HG03108 (cell line): ENCODE data around the gene LIPE.
A peak's percentile ranks its signal among the peaks of the same experiment; 100 is the strongest.
"Not testable (repeated sequence)": the region's sequence is repeated elsewhere in the genome, so short reads cannot be mapped to it uniquely, and the experiment has no call there.

Experiments
- ATAC-seq: cut with Tn5 transposase; IDR thresholded peaks from one replicate; pipeline ENCODE4 v1.9.1; 2021; ENCODE audit warnings: moderate library complexity; ENCODE audit not compliant: unreplicated experiment

LIPE gene, protein sequence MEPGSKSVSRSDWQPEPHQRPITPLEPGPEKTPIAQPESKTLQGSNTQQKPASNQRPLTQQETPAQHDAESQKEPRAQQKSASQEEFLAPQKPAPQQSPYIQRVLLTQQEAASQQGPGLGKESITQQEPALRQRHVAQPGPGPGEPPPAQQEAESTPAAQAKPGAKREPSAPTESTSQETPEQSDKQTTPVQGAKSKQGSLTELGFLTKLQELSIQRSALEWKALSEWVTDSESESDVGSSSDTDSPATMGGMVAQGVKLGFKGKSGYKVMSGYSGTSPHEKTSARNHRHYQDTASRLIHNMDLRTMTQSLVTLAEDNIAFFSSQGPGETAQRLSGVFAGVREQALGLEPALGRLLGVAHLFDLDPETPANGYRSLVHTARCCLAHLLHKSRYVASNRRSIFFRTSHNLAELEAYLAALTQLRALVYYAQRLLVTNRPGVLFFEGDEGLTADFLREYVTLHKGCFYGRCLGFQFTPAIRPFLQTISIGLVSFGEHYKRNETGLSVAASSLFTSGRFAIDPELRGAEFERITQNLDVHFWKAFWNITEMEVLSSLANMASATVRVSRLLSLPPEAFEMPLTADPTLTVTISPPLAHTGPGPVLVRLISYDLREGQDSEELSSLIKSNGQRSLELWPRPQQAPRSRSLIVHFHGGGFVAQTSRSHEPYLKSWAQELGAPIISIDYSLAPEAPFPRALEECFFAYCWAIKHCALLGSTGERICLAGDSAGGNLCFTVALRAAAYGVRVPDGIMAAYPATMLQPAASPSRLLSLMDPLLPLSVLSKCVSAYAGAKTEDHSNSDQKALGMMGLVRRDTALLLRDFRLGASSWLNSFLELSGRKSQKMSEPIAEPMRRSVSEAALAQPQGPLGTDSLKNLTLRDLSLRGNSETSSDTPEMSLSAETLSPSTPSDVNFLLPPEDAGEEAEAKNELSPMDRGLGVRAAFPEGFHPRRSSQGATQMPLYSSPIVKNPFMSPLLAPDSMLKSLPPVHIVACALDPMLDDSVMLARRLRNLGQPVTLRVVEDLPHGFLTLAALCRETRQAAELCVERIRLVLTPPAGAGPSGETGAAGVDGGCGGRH

DNA sequence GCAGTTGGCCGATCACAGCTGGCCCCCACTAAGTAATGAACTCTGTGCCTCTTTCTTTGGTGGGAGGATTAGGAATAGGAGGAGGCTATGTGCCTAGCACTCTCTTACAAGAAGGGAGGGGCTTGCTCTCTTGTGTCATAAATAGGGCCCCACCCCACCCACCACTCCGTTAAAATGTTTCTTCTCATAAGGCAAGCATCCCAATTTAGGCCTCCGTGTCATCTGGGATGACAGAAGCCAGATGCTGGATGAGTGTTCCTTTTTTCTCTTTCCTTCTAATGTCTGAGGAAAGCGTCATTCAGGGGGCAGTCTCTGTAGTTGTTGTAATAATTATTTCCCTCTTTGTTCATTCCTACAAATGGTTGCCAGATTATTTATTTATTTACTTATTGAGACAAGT lies at the start of gene LIPE:
LIPE (minus strand) TSS at position 76 of the 400 bp plus-strand sequence. CDS start 239 bp downstream, outside the sequence.
- no peak for ATAC-seq

DNA sequence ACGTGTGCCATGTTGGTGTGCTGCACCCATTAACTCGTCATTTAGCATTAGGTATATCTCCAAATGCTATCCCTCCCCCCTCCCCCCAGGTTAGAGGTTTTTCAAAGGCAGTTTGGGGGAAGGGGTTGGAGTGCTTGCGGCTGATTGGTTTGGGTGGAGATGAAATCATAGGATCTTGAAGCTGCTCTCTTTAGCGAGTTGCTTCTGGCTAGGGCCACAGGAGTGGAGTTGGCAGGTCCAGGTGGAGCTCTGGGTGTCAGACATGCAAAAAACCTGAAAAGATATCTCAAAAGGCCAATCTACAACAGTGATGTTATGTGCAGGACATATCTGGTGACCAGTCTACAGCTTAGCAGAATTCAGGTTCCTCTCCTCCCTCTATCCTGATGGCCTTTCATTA lies 48.2 kb upstream of the LIPE start:
- ATAC-seq, result no peak

DNA sequence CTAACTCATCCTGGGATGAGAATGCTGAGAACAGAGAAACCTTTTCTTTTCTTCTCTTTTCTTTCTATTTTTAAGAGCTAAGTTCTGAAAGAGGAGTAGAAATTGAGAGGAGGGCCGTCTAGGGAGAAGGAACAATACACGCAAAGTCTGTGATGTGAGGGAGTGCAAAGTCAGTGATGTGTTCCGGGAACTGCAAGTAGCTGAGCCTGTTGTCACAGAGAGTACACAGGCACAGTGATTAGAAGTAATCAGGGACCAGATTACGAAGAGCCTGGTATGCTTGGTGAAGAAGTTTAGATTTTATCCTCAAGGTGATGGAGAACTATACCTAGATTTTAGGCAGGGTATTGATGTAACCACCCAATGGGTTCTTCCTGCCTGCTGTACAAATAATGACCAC lies 47.6 kb upstream of the LIPE start:
- no peak for ATAC-seq

DNA sequence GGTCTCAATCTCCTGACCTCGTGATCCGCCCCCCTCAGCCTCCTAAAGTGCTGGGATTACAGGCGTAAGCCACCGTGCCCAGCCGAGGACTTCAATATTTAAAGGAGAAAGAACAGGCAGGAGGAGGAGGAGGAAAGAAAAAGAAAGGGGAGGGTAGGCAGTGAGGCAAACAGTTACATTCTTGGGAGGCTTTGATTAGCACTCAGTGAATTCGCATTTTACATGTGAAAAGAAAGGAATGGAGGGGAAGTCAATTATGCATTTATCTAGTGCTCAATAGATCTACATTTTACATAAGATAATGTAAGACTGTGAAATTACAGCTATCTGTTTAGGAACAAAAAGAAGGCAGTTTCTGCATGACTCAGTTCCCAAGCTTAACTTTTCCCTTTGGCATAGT lies 46.5 kb upstream of the LIPE start:
- ATAC-seq, result no peak

DNA sequence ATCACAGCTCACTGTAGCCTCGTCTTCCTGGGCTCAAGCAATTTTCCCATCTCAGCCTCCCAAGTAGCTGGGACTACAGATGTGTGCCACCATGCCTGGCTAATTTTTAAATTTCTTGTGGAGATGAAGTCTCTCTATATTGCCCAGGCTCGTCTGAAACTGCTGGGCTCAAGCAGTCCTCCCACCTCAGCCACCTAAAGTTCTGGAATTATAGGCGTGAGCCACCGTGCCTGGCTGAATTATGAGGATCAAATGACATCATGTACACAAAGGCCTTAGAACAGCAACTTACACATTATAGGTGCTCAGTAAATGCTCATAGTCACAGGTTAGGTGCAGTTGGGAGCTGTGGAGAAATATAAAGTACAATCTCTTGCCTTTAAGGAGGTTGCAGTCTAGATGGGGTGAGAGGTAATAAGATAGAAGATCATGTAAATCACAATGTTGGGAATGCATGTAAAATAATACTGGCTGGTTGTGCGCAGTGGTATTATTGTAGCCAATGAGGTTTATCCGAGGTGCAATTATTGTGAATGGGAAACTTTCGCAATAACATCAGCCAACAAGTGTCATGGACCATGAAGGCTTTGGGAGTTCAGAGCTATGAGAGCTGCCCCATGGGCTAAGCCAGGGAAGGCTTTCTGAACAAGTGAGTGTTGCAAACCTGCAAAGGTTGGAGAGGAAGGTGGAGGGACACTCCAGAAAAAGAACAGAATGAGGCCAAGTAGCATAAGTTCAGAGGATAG lies 45.4 kb upstream of the LIPE start:
- ATAC-seq, result no peak

DNA sequence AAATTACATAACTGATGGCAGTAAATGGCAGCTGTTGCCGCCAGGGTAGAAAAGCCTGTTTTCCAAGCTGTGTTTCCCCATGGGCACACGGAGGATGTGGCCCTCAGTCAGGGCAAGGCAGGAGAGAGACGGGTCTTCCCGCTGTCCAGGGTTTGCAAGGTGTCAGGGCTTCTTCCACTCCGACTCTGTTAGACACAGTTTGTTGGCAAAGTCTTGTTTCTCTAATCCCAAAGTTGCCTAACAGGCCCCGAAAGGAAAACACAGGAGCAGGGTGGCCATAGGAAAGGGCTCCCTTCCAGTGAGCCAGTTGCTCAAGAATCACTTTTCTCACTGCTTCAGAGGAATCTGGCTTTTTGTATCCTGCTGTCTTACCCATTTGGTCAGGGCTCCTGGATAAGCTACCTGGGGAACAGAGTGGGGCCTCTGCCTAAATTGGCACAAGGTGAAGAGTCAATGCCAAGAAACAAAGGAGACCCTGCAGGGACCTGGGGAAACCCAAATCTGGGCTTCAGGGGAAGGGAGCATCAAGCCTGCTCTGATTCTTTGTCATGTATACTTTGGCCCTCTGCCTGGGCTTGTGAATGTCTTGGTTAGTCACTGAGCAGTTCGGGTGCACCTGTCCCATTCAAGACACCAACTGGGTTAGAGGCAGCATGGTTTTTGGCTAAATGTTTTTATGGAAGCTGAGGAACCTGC lies 44.5 kb upstream of the LIPE start:
- no peak for ATAC-seq

DNA sequence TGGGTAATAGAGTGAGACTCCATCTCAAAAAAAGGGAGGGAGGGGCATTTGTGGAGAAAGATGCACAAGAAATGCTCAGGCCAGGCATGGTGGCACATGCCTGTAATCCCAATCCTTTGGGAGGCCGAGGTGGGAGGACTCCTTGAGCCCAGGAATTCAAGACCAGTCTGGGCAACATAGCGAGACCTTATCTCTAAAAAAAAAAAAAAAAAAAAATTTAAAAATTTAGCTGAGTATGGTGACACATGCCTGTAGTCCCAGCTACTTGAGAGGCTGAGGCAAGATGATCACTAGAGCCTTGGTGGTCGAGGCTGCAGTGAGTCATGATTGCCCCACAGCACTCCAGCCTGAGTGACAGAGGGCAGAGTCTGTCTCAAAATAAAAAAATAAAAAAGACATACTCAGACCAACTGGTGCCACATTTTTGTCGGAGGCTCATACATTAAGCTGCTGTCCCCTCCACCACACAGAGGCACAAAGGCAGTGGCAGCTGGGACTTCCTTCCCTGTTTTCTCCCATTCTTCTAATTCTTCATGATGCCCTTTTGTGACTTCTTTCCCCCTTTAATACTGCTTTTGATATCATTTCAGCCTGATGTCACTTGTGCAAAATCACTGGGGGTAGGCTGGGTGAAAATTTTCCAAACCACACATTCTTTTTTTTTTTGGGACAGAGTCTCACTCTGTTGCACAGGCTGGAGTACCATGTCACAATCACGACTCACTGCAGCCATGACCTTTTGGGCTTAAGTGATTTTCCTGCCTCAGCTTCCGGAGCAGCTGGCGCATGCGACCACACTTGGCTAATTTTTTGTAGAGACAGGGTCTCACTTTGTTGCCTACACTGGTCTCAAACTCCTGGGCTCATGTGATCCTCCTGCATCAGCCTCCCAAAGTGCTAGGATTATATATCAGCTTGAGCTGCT lies 42.4 kb upstream of the LIPE start:
- no peak for ATAC-seq

DNA sequence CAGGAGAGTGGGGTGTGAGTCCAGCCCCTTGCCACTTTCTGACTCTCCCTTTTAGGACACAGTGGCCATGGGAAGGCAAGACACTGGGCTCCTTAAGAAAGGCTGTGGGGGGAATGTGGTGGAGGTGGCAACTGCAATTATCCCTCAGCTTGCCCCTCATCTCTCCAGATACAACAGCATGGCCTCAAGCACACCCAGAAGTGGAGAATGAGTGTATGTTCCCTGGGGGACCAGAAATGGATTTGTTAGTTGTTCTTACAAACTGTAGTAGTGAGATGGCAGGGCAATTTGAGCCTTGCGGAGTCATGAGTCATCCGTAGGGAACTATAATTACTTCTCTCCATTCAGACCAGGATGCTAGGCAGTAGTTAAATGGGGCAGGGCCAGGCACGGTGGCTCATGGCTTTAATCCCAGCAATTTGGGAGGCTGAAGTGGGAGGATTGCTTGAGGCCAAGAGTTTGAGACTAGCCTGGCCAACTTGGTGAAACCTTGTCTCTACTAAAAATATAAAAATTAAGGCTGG lies 41.1 kb upstream of the LIPE start:
- no peak for ATAC-seq

DNA sequence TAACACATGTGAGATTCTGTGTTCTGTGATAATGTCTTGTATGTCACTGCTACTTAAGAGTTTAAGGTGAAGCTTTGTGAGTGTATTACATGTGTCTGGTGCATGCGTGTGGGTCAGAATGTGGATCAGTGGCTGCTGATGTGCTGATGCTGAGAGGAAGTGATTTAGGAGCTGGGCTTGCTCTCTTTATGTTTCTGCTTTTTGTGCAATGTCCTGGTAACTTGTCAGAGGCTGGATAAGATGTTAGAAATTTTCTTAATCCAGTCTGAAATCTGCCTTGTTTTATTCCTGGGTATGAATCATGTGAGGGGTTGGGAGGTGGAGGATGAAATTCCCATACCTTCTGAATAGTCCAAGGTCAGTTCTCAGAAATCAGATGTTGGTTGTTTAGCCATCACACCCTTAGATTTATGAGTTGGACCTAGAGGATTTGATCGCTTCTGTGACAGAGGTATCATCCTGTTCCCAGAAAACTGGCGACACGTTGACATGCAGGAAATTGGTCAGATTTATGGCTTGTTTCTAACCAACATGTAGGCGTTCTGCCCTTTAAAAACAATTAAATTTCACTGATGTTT lies 40.1 kb upstream of the LIPE start:
- no peak for ATAC-seq

DNA sequence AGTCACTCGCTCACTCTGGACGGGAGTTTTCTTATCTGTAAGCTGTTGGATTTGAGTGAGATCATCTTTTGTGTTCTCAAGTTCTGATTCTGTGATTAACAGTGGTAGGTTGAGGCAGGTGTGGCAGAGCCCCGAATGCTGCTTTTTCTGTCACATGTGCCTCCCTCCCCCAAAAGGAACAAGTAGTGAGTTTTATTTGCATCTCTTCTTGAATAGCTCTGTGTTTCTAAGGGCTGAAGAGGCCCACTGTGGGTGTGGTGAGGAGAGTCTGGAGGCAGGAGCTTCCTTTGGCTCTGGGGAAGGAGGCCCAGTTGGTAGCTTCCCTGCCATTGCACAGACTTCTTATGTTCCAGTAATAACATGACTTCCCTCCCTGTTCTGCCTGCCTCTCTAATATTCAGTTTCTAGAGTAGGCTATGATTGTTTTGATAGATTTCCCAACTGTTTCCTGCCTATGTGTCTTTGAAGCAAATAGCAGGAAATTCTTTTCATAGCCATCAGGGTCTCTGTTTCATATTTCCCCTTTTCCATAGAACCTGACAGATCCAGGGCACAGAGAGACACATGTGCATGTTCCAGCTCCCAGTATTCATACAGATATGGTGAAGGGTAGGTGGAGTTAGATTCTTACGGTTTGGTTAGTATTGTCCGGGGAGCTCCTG lies 39.5 kb upstream of the LIPE start:
- no peak for ATAC-seq

DNA sequence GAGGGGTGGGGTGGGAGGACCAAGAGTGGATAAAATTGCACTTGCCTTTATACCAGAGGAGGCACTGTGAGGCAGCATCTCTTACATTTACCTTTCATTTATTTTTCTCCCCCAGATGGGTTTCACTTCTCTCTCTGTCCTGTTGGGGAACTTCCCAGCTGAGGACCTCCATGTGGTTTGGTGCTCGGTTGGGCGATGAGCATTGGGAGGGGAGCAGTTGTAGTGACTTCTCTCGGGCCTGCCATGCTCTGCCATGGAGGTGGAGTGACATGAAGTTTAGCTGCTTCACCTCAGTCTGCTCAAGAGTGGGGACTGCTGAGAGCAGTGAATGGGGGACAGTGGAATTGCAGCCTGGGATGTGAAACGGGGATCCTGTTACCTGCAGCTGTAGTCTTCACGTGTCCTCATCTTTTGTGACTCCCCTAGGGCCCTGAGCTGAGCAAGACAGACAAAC lies 38.7 kb upstream of the LIPE start:
- ATAC-seq, result peak; percentile 79

DNA sequence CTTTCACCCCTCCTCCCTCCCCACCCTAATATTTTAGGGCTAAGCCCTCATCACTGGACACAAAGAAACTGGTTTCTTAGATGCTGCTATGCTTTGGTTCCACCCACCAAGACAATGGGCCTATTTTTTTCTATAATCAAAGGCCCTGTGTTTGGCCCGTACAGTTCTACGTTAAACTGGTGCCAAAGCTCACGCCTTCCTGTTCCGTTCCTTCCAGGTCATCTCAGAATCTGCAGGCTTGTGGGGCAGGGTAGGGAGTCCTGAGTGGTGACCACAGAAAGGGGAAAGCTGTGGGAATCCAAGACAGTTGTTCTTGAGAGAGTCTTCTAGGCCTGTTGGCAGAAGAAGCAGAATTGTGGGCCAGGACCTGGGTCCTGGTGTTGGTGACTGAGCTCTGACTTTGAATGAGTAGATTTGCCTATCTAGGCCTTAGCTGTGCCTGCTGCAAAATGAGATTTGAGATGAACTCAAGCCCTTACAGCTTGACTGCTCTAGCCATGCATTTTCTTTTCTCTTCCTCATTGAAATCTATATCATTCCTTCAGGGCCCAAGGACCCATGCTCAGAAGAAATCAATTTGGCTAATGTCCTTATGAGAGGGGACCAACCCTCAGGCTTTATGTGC lies 34.6 kb upstream of the LIPE start:
- no peak for ATAC-seq

DNA sequence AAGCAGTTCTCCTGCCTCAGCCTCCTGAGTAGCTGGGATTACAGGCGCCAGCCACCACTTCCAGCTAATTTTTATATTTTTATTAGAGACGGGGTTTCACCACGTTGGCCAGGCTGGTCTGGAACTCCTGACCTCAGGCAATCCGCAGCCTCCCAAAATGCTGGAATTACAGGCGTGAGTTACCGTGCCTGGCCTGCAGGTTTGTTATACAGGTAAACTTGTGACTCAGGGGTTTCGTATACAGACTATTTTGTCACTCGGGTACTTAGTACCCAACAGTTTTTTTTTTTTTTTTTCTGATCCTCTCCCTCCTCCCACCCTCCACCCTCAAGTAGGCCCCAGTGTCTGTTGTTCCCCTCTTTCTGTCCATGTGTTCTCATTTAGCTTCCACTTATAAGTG lies 34.0 kb upstream of the LIPE start:
- not testable (repeated sequence) for ATAC-seq

DNA sequence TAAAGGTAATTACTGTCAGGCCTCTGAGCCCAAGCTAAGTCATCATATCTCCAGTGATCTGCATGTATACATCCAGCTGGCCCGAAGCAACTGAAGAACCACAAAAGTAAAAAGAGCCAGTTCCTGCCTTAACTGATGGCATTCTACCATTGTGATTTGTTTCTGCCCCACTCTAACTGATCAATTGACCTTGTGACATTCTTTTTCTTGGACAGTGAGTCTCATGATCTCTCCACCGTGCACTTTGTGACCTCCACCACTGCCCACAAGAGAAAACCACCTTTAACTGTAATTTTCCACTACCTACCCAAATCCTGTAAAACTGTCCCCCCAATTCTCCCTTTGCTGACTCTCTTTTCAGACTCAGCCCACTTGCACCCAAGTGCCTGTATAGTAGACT lies 32.7 kb upstream of the LIPE start:
- ATAC-seq, result no peak

DNA sequence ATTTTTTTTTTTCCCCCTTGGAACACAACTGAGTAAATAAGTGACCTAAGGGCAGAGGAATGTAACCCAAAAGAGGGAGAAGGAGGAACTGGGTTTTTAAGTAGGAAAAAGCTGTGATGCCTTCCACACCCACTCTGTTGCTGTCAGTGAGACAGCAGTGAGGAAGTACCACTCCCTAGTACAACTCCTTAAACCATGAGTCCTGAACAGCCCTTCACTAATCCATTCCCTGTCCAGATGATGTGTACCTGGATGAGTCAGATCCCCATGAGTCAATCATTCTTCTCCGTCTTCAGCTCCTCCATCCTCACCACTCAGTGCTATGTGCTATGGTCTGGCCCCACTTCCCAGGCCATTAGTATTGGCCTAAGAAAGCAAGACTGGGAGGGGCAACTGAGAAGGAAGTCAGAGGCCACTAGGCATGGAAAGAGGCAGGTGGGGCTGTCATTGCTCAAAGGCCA lies 28.5 kb upstream of the LIPE start:
- no peak for ATAC-seq

DNA sequence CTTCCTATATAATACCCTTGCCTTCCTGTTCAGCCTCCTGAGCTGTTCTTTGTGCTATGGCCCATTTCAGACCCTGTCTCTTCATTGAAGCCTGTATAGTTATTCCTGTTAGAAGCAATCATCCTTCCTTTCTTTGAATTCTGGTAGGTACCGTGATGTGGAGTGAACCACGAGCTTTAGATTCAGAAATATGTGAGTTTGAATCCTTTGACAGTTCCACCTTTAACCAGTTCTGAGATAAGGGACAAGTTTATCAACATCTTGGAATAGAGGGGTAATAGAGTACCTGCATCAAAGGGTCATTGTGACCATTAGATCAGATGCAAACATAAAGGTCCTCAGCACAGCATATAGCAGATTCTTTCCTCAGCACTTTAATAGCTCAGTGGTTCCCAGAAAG lies 27.9 kb upstream of the LIPE start:
- ATAC-seq, result no peak

DNA sequence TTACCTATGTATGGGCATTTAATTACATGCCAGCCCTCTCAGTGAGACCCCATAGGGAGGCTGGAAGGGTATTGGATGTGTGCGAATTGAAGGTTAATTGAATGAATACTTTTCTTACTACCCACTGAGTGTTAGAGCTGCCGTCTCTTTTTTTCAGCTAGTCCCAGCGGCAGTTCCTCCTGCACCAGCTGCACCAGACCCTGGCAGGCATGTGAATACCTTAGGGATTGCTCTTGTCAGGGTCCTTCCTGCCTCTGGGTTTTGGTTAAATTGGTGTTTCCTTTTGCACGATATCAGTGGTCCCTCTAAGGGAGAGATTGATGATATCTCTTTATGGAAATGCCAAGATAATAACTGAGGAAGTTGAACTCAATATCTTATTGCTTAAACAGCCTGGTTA lies 25.4 kb upstream of the LIPE start:
- no peak for ATAC-seq
